Heart right ventricle (tissue), 16 donors: ENCODE measurements around the gene MED26. TPM values are rescaled to one million over a fixed set of nuclear protein-coding genes. Genes with fewer than 3 reads are reported as not detected.
A peak's percentile ranks its signal among the peaks of the same experiment; 100 is the strongest.

Source experiments
- ATAC-seq, 8 donors: fragments of 200-7000 bp; cut with Tn5 transposase; one replicate each; pipeline ENCODE4 v1.9.1; 2020; ENCODE audit warnings: mild to moderate bottlenecking in 8 of 8, moderate library complexity in 8 of 8, moderate number of reproducible peaks in 1 of 8
- DNase-seq, 2 donors: peaks; one replicate each; pipeline ENCODE4 v3.0.0-alpha.2; 2020
- H3K27ac ChIP-seq, 10 donors: fragments of 200-600 bp; sonication (generic) in 2 of 10; one replicate each; pipeline versions ENCODE4 v1.5.0 to v1.8.0; 2020 to 2022; ENCODE audit warnings: mild to moderate bottlenecking in 3 of 10
- H3K27me3 ChIP-seq, 7 donors: fragments of 200-600 bp; one replicate each; pipeline ENCODE4 v1.8.0; 2021 to 2022; ENCODE audit warnings: mild to moderate bottlenecking in 2 of 7
- H3K36me3 ChIP-seq, 9 donors: fragments of 200-600 bp; sonication (generic) in 1 of 9; one replicate each; pipeline versions ENCODE4 v1.5.0 to v1.8.0; 2020 to 2022; ENCODE audit warnings: mild to moderate bottlenecking in 2 of 9
- H3K4me1 ChIP-seq, 9 donors: fragments of 200-600 bp; sonication (generic) in 1 of 9; one replicate each; pipeline versions ENCODE4 v1.5.0 to v1.8.0; 2020 to 2022; ENCODE audit warnings: mild to moderate bottlenecking in 4 of 9
- H3K4me3 ChIP-seq, 10 donors: fragments of 200-600 bp; sonication (generic) in 2 of 10; one replicate each; pipeline versions ENCODE4 v1.5.0 to v1.8.0; 2020 to 2022; ENCODE audit warnings: mild to moderate bottlenecking in 7 of 10, moderate library complexity in 2 of 10
- H3K9me3 ChIP-seq, 11 donors: fragments of 200-600 bp in 10 of 11; sonication (generic) in 2 of 11; one replicate each; pipeline versions ENCODE4 v1.5.0 to v1.8.0; 2013 to 2022; ENCODE audit warnings: mild to moderate bottlenecking in 2 of 11, control low read depth in 1 of 11, moderate library complexity in 1 of 11
- WGBS, 2 donors: extraction: QIAGEN DNeasy Blood & Tissue Kit; methylation state at CpG; one replicate each; pipeline ENCODE4 v1.1.7; 2013; ENCODE audit warnings: inconsistent platforms in 1 of 2; 5-methylcytosine and 5-hydroxymethylcytosine counted together
- intact Hi-C, 10 donors: fragments of 100-400 bp; cut with DNase I; formaldehyde crosslinking; loops; one replicate each; pipeline versions ENCODE4 v1.11.1 to v1.14.2; 2022
- polyA plus RNA-seq, 2 donors: library from polyadenylated mRNA; stranded (reverse); fragments of 200-250 nt; gene quantifications; one replicate each; pipeline ENCODE4 v1.2.3, GENCODE V29; 2013
- total RNA-seq, 10 donors: library from RNA; stranded (reverse); fragmentation: NEBNext Ultra II Directional in 3 of 10; extraction: Animal tissue kit (Norgen Biotek cat#: 25700) in 3 of 10; gene quantifications; one replicate each; pipeline versions ENCODE4 v1.2.1 to v1.2.4, GENCODE V29; 2021 to 2023
- TF ChIP-seq, protein P1 (sequence below), 9 donors: fragments of 200-600 bp; sonication (generic) in 2 of 9; IDR thresholded peaks; one replicate each; pipeline versions ENCODE4 v1.5.0 to v1.8.0; 2021 to 2022; ENCODE audit warnings: antibody characterized with exemption in 9 of 9, mild to moderate bottlenecking in 5 of 9, moderate library complexity in 1 of 9
- donor health status: Arrhythmogenic right ventricular cardiomyopathy.
- donor health status: ischemic (EF 13 %, LVEDD 7.1; RV severe dilation, severe dysfunction).
- donor health status: healthy with polysubstance abuse.
- donor health status: DM: no; HTN: yes; CAD: no.
- donor health status: DM: no; HTN: no; CAD: no.
- donor health status: ischemic (EF 25% LVEDD 6.9; RV normal size, moderate dysfunction).
- donor health status: ischemic (EF 25% LVEDD 5.7; RV mildly dilated, moderate dysfunction).
- donor health status: healthy.
- donor health status: DM: yes; HTN: yes; CAD: no.
- donor health status: Ischemic cardiomyopathy.
- donor health status: ischemic (EF 35%, LVEDD 5.7; RV mildly dilated, moderate dysfunction).
- donor health status: nonischemic (EF 11% LVEDD 7.7; RV severe dilation, severe dysfunction).
- donor health status: DM: yes; HTN: yes; CAD: no.
- donor health status: PGD.
- donor health status: ischemic (EF 29% LVEDD 5.4; RV normal size, mild dysfunction).
- donor health status: nonischemic (EF 23%, LVEDD 6.1; RV moderate dilation, normal function).

The MED26 gene
- total and polyA plus RNA-seq, 12 donors, result 3.3 to 6.9 (median 4.6) TPM

GRCh38 chr19:16624236-16624635 is 3.8 kb downstream of the MED26 start:
- Histone ChIP-seq H3K9me3 (no peaks in the 10 kb centered on the region), H3K27ac (peak overlapping the region in 1 of 10 donors; percentile 17)
- 71 to 78% methylated on average over 10 of the region's 10 CpGs for WGBS, 2 donors

DNA sequence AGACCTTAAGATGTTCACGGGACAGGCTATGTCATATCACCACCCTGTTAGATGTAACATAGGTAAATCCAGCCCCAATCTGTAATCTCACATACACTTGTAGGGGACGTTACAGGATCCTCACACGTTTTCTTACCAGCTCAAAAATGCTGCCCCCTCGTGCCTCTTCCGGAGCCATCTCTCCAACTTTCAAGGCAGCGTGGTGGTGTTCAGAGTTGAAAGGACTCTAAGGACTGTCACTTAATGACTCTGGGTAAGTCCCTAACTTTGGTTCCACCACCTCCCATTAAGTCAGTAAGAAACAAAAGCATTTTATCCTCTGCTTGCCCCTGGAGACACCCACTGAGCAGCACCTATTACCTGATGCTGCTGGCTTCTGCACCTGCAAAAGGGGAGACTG is 4.4 kb downstream of the MED26 start:
- Histone ChIP-seq H3K4me1 (peaks cover 11 to 83% (median 69%) of the 10 kb centered on the region in 9 donors), H3K27ac (no peak overlapping the region), H3K9me3 (no peaks in the 10 kb centered on the region), H3K27me3 (no peaks in the 10 kb centered on the region), H3K36me3 (peaks cover 0 to 28% (median 0%) of the 10 kb centered on the region in 9 donors), H3K4me3 (no peak overlapping the region)
- WGBS, 2 donors, result 73 to 74% methylated on average over 6 of the region's 6 CpGs
- ATAC-seq, result no peak
- intact Hi-C loops, result loop anchor here in 6 of 10 donors (5.0 to 10.0 kb wide), 2 partner anchors 49 to 51 kb away; partner anchors contain the start of gene SLC35E1 (in 6 of the 6)
- DNase-seq, result no peak
- TF ChIP-seq, protein P1, sequence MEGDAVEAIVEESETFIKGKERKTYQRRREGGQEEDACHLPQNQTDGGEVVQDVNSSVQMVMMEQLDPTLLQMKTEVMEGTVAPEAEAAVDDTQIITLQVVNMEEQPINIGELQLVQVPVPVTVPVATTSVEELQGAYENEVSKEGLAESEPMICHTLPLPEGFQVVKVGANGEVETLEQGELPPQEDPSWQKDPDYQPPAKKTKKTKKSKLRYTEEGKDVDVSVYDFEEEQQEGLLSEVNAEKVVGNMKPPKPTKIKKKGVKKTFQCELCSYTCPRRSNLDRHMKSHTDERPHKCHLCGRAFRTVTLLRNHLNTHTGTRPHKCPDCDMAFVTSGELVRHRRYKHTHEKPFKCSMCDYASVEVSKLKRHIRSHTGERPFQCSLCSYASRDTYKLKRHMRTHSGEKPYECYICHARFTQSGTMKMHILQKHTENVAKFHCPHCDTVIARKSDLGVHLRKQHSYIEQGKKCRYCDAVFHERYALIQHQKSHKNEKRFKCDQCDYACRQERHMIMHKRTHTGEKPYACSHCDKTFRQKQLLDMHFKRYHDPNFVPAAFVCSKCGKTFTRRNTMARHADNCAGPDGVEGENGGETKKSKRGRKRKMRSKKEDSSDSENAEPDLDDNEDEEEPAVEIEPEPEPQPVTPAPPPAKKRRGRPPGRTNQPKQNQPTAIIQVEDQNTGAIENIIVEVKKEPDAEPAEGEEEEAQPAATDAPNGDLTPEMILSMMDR (IDR thresholded peaks at IDR 0.05), result no peak

More at GRCh38 chr19:16624236-16624635, 3.8 kb downstream of the MED26 start:
- TF ChIP-seq, protein P1 (IDR thresholded peaks at IDR 0.05), result no peak
- ATAC-seq (no peak), DNase-seq (no peak)
- intact Hi-C loops, result loop anchor here in 7 of 10 donors (1.0 to 10.0 kb wide), 3 partner anchors 21 to 52 kb away; partner anchors contain the start of gene SLC35E1 (in 6 of the 7)
- no peak overlapping the region for H3K4me3 ChIP-seq
- peaks cover 7 to 83% (median 65%) of the 10 kb centered on the region in 9 donors for H3K4me1 ChIP-seq
- peaks cover 0 to 28% (median 0%) of the 10 kb centered on the region in 9 donors for H3K36me3 ChIP-seq
- no peaks in the 10 kb centered on the region for H3K27me3 ChIP-seq

GRCh38 chr19:16623066-16623465 is 4.9 kb downstream of the MED26 start:
- no peak for ATAC-seq
- Histone ChIP-seq H3K27me3 (no peaks in the 10 kb centered on the region), H3K27ac (no peak overlapping the region), H3K4me3 (no peak overlapping the region), H3K9me3 (no peaks in the 10 kb centered on the region), H3K36me3 (peaks cover 0 to 28% (median 0%) of the 10 kb centered on the region in 9 donors), H3K4me1 (peaks cover 11 to 88% (median 69%) of the 10 kb centered on the region in 9 donors)
- intact Hi-C loops, result loop anchor here in 6 of 10 donors (5.0 to 10.0 kb wide), 2 partner anchors 48 to 51 kb away; partner anchors contain the start of gene SLC35E1 (in 6 of the 6)
- no peak for DNase-seq
- TF ChIP-seq, protein P1 (IDR thresholded peaks at IDR 0.05), result no peak
- 96 to 97% methylated on average over 2 of the region's 2 CpGs for WGBS, 2 donors

DNA sequence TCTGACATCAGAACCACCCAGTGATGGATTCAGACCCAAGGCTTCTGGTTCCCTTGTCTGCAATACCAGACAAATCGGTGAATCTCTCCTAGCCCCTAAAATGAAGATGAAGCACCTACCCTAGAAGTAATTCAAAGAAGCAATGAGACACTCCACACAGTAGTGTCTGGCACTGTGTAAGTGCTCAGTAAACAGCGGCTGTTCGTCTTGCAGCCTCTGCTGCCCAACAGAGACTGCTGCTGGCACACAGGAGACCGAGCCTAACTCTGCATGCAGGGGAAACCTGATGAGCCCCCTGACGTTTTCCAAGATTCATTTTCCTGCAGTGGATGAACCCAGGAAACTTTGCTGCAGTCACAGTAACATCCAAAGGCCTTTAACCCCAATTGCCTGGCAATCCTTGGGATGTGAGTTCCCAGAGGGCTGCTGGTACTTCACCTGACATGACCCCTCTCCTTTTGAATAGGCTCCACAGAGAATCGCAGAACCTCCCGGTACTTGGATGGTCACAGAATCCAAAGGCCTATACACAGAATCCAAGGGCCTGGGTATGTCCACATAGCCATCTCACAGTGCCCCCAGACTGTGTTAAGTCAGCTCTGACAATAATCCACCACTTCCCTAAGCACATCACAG is 6.7 kb downstream of the MED26 start:
- no peak for ATAC-seq
- peaks cover 11 to 93% (median 67%) of the 10 kb centered on the region in 9 donors for H3K4me1 ChIP-seq

More for the DNA sequence above, 6.7 kb downstream of the MED26 start:
- Histone ChIP-seq H3K4me3 (no peak overlapping the region), H3K27me3 (no peaks in the 10 kb centered on the region), H3K27ac (no peak overlapping the region), H3K9me3 (no peaks in the 10 kb centered on the region), H3K36me3 (peaks cover 0 to 28% (median 0%) of the 10 kb centered on the region in 9 donors)
- DNase-seq, result no peak
- WGBS, 2 donors, result 67 to 77% methylated on average over 7 of the region's 7 CpGs
- TF ChIP-seq, protein P1 (IDR thresholded peaks at IDR 0.05), result no peak
- intact Hi-C loops, result loop anchor here in 6 of 10 donors (5.0 to 10.0 kb wide), 2 partner anchors 46 to 49 kb away; partner anchors contain the start of gene SLC35E1 (in 6 of the 6)
